Neural progenitor cell (in vitro differentiated cells): Measurements from ENCODE around the gene TLDC2.

ENCODE experiments used
- CTCF ChIP-seq: fragments of 200-600 bp; sonication (generic); IDR thresholded peaks from 2 replicates; pipeline ENCODE4 v1.5.1; 2017; ENCODE audit warnings: antibody characterized with exemption, mild to moderate bottlenecking
- EZH2 ChIP-seq: fragments of 200-600 bp; sonication (generic); IDR thresholded peaks from 2 replicates; pipeline ENCODE4 v1.6.1; 2017; ENCODE audit warnings: antibody characterized with exemption, mild to moderate bottlenecking, moderate library complexity

GRCh38 chr20:36855241-36855657 lies 20.7 kb upstream of the TLDC2 start:
- TF ChIP-seq CTCF (no peak), EZH2 (no peak)
